KMS-11 (cell line): Measurements from ENCODE around the gene TBL1X.

Experiments used
- H2AFZ ChIP-seq: fragments of 200-600 bp; sonication (generic); 2 replicates; pipeline ENCODE4 v1.6.1; 2016; ENCODE audit warnings: antibody characterized with exemption, mixed run types, low read depth
- H3K27ac ChIP-seq: fragments of 200-600 bp; sonication (generic); 2 replicates; pipeline ENCODE4 v1.6.1; 2016; ENCODE audit warnings: mild to moderate bottlenecking, mixed run types
- H3K27me3 ChIP-seq: fragments of 200-600 bp; sonication (generic); 2 replicates; pipeline ENCODE4 v1.6.1; 2017; ENCODE audit warnings: mild to moderate bottlenecking, low read depth, mixed run types, moderate library complexity; ENCODE audit not compliant: insufficient read depth
- H3K36me3 ChIP-seq: fragments of 200-600 bp; sonication (generic); 2 replicates; pipeline ENCODE4 v1.6.1; 2017; ENCODE audit warnings: mild to moderate bottlenecking, mixed run types; ENCODE audit not compliant: insufficient read depth
- H3K4me1 ChIP-seq: fragments of 200-600 bp; sonication (generic); 2 replicates; pipeline ENCODE4 v1.6.1; 2016; ENCODE audit warnings: mild to moderate bottlenecking, low read depth, mixed run types; ENCODE audit not compliant: poor library complexity, severe bottlenecking
- H3K4me2 ChIP-seq: fragments of 200-600 bp; sonication (generic); 2 replicates; pipeline ENCODE4 v1.7.0; 2016; ENCODE audit warnings: mild to moderate bottlenecking, mixed run types
- H3K4me3 ChIP-seq: fragments of 200-600 bp; sonication (generic); IDR thresholded peaks from 2 replicates; pipeline ENCODE4 v1.6.1; 2017; ENCODE audit warnings: low read depth, low read length, mixed read lengths; ENCODE audit not compliant: insufficient read depth
- H3K79me2 ChIP-seq: fragments of 200-600 bp; sonication (generic); 2 replicates; pipeline ENCODE4 v1.6.1; 2016; ENCODE audit warnings: low read depth, mixed run types; ENCODE audit not compliant: insufficient read depth
- H3K9ac ChIP-seq: fragments of 200-600 bp; sonication (generic); 2 replicates; pipeline ENCODE4 v1.6.1; 2016; ENCODE audit warnings: mild to moderate bottlenecking, mixed run types
- H4K20me1 ChIP-seq: fragments of 200-600 bp; sonication (generic); 2 replicates; pipeline ENCODE4 v1.6.1; 2016; ENCODE audit warnings: mild to moderate bottlenecking, mixed run types; ENCODE audit not compliant: insufficient read depth
- TF ChIP-seq, protein P1 (sequence below): fragments of 200-600 bp; sonication (generic); conservative IDR thresholded peaks from 2 replicates; pipeline ENCODE4 v1.6.1; 2017; ENCODE audit warnings: low read depth, mild to moderate bottlenecking, antibody characterized with exemption, low read length, moderate library complexity, mixed read lengths

Gene TBL1X

DNA sequence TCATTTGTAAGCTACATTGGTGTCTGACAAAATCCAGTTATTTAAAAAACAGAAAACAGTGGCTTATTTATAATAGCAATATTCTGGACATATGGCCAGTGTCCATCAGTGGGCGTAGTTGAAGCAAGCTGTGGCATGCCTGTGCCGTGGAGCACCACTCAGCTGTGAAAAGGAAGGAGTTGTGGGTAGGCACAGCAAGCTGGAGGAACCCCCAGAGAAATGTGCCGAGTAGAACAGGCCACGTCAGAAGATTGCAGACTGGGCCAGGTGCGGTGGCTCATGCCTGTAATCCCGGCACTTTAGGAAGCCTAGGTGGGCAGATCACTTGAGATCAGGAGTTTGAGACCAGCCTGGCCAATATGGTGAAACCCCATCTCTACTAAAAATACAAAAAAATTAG lies 198.4 kb downstream of the TBL1X start:
- Histone ChIP-seq H3K4me2 (no peak overlapping the region), H3K27ac (no peak overlapping the region), H3K4me1 (no peaks in the 10 kb centered on the region), H3K36me3 (no peaks in the 10 kb centered on the region), H3K27me3 (no peaks in the 10 kb centered on the region), H2AFZ (no peak overlapping the region), H3K9ac (no peak overlapping the region), H3K79me2 (no peaks in the 10 kb centered on the region), H3K4me3 (no peak overlapping the region), H4K20me1 (no peaks in the 10 kb centered on the region)
- TF ChIP-seq, protein P1, sequence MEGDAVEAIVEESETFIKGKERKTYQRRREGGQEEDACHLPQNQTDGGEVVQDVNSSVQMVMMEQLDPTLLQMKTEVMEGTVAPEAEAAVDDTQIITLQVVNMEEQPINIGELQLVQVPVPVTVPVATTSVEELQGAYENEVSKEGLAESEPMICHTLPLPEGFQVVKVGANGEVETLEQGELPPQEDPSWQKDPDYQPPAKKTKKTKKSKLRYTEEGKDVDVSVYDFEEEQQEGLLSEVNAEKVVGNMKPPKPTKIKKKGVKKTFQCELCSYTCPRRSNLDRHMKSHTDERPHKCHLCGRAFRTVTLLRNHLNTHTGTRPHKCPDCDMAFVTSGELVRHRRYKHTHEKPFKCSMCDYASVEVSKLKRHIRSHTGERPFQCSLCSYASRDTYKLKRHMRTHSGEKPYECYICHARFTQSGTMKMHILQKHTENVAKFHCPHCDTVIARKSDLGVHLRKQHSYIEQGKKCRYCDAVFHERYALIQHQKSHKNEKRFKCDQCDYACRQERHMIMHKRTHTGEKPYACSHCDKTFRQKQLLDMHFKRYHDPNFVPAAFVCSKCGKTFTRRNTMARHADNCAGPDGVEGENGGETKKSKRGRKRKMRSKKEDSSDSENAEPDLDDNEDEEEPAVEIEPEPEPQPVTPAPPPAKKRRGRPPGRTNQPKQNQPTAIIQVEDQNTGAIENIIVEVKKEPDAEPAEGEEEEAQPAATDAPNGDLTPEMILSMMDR, result no peak

DNA sequence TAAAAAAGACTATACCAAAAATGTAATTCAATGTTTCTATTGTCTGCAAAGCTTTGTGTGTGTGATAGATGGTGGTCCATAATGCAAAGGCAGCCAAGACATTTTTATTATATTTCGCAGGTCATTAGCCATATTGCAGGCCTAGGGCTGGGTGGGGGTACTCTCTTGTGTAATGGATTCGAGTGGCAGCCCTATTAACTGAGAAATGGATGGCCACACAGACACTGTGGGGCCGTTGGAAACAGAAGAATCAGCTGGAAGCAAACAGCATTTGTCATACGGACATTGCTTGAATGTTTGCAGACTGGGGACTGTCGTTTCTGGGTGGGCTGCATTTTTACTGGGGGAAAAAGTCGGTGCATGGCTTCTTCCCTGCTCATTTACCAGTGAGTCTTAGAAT lies 199.4 kb downstream of the TBL1X start:
- no peaks in the 10 kb centered on the region for H4K20me1 ChIP-seq
- H3K36me3 ChIP-seq, result no peaks in the 10 kb centered on the region
- H3K27me3 ChIP-seq, result no peaks in the 10 kb centered on the region
- H3K4me1 ChIP-seq, result no peaks in the 10 kb centered on the region
- H3K9ac ChIP-seq, result no peak overlapping the region
- no peak overlapping the region for H2AFZ ChIP-seq
- no peak overlapping the region for H3K4me2 ChIP-seq
- TF ChIP-seq, protein P1, result no peak
- H3K27ac ChIP-seq, result no peak overlapping the region
- no peak overlapping the region for H3K4me3 ChIP-seq
- no peaks in the 10 kb centered on the region for H3K79me2 ChIP-seq

DNA sequence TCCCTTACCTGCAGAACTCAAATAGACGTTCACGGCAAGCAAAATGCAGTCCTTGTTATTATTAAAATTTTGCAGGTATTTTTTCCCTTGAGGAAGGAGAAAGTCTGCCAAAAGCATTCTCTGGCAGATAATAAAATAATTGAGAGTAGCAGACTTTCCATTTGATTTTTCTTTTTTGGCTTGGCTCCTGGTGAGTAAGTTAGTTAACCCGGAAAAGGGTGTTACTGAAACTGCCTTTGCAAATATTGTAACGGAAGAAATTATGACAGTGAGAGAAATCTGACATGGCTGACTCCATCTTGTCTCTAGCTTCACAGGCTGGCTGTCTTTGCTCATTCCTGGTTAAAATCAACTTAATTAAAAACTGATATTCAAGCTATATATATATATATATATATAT lies 200.3 kb downstream of the TBL1X start:
- no peaks in the 10 kb centered on the region for H3K36me3 ChIP-seq
- no peak overlapping the region for H3K4me3 ChIP-seq
- no peaks in the 10 kb centered on the region for H4K20me1 ChIP-seq
- no peak overlapping the region for H3K27ac ChIP-seq
- no peak overlapping the region for H2AFZ ChIP-seq
- TF ChIP-seq, protein P1, result no peak
- H3K27me3 ChIP-seq, result no peaks in the 10 kb centered on the region
- H3K9ac ChIP-seq, result no peak overlapping the region
- no peaks in the 10 kb centered on the region for H3K79me2 ChIP-seq
- no peak overlapping the region for H3K4me2 ChIP-seq
- H3K4me1 ChIP-seq, result no peaks in the 10 kb centered on the region

- H3K9ac ChIP-seq, result no peak overlapping the region
- H3K36me3 ChIP-seq, result no peaks in the 10 kb centered on the region
- no peak overlapping the region for H3K4me2 ChIP-seq
- H3K27ac ChIP-seq, result no peak overlapping the region
- H4K20me1 ChIP-seq, result no peaks in the 10 kb centered on the region
- H2AFZ ChIP-seq, result no peak overlapping the region
- H3K27me3 ChIP-seq, result no peaks in the 10 kb centered on the region
- no peaks in the 10 kb centered on the region for H3K4me1 ChIP-seq
- H3K79me2 ChIP-seq, result no peaks in the 10 kb centered on the region
- H3K4me3 ChIP-seq, result no peak overlapping the region
- TF ChIP-seq, protein P1, result no peak
Observed at GRCh38 chrX:9668537-9668936, 203.7 kb downstream of the TBL1X start.
